T1000 (cell line): Measurements from ENCODE around the gene PARP11.

Experiments used
- DNase-seq: peaks from one replicate; lab custom pipeline; 2025; ENCODE audit warnings: mixed read lengths; lab: John Stamatoyannopoulos, UW

Gene PARP11

DNA sequence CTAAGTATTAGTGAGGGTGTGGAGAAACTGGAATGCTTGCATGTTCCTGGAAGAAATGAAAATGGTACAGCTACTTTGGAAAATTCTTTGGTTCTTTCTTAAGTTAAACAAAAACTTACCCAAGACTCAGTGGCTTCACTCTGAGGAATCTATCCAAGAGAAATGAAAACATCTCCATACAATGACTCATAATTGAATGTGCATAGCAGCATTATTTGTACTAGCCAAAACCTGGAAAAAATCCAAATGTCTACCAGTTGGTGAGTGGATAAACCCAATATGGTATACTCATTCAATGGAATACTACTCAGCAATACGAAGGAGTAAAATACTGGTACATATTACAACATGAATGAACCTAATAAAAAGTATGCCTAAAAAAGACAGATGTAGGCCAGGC, 102.3 kb downstream of the PARP11 start:
- no peak for DNase-seq

- no peak for DNase-seq
These were observed 104.2 kb downstream of the PARP11 start for GRCh38 chr12:3768911-3769447.

- DNase-seq: no peak
These were observed 112.0 kb downstream of the PARP11 start for GRCh38 chr12:3761116-3761735.

DNA sequence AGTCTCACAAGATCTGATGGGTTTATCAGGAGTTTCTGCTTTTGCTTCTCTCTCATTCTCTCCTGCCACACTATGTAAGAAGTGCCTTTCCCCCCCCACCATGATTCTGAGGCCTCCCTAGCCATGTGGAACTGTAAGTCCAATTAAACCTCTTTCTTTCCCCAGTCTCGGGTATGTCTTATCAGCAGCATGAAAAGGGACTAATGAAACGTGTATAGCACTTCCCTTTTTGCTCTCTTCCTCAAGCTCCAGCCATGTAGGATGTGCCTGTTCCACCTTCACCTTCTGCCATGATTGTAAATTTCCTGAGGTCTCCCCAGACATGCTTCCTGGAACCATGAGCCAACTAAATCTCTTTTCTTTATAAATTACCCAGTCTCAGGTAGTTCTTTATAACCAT, 113.3 kb downstream of the PARP11 start:
- no peak for DNase-seq
